NCI-H1417 treated with DMSO at 0.1 percent for 48 hours (cell line): ENCODE results near the gene ATP9A.
"Not testable (repeated sequence)": the region's sequence is repeated elsewhere in the genome, so short reads cannot be mapped to it uniquely, and the experiment has no call there.

Experiments
- DNase-seq: peaks from one replicate; lab custom pipeline; 2025; lab: John Stamatoyannopoulos, UW

Gene ATP9A

GRCh38 chr20:51692806-51693400, 75.3 kb downstream of the ATP9A start:
- DNase-seq = no peak

- DNase-seq = no peak
These were observed 76.5 kb downstream of the ATP9A start for GRCh38 chr20:51691703-51692102.

GRCh38 chr20:51688600-51689244, 79.5 kb downstream of the ATP9A start:
- no peak for DNase-seq

GRCh38 chr20:51687630-51688029, 80.6 kb downstream of the ATP9A start:
- no peak for DNase-seq

- no peak for DNase-seq
These were observed 81.1 kb downstream of the ATP9A start for GRCh38 chr20:51687108-51687507.

GRCh38 chr20:51685494-51685893, 82.7 kb downstream of the ATP9A start:
- DNase-seq = not testable (repeated sequence)

- no peak for DNase-seq
These were observed 88.0 kb downstream of the ATP9A start for GRCh38 chr20:51680067-51680749.

- DNase-seq = no peak
These were observed 88.8 kb downstream of the ATP9A start for GRCh38 chr20:51679254-51679921.

GRCh38 chr20:51678026-51678697, 90.0 kb downstream of the ATP9A start:
- no peak for DNase-seq

- no peak for DNase-seq
These were observed 99.2 kb downstream of the ATP9A start for GRCh38 chr20:51668947-51669346.

GRCh38 chr20:51668515-51668914, 99.7 kb downstream of the ATP9A start:
- no peak for DNase-seq

- no peak for DNase-seq
These were observed 100.7 kb downstream of the ATP9A start for GRCh38 chr20:51667491-51667890.

- DNase-seq = no peak
These were observed 101.2 kb downstream of the ATP9A start for GRCh38 chr20:51667002-51667408.

- DNase-seq = no peak
These were observed 102.1 kb downstream of the ATP9A start for GRCh38 chr20:51666126-51666525.

- no peak for DNase-seq
These were observed 102.6 kb downstream of the ATP9A start for GRCh38 chr20:51665543-51666118.

- no peak for DNase-seq
These were observed 106.5 kb downstream of the ATP9A start for GRCh38 chr20:51661609-51662178.

- DNase-seq = no peak
These were observed 107.2 kb downstream of the ATP9A start for GRCh38 chr20:51660672-51661608.

GRCh38 chr20:51659491-51660050, 108.6 kb downstream of the ATP9A start:
- DNase-seq = no peak

- no peak for DNase-seq
These were observed 111.4 kb downstream of the ATP9A start for GRCh38 chr20:51656726-51657260.

GRCh38 chr20:51656089-51656488, 112.1 kb downstream of the ATP9A start:
- DNase-seq = not testable (repeated sequence)
